ENCODE results near the gene TRIM63. TPM values are rescaled to one million over a fixed set of nuclear protein-coding genes. Genes with fewer than 3 reads are reported as not detected.

TRIM63 gene
- polyA plus RNA-seq, 1 donor from 2014 or later, result not detected

DNA sequence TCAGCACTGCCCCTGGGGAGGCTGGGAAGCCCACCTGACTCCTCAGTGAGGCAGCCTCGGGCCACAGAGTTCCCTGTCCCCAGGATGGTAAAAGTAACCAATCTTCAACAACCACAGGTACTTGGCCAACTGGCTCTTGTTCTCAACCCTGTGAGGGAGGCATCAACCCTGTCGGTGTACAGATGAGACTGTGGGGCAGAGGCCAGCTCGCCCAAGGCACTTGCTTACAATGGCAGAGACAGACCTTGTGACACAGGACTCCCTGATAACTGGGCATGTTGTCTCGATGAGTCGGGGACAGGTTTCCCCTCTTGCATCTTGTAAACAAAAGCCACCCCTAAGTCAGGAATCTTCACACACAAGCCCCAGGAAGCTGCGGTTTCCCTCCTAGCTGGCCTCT, 29.5 kb downstream of the TRIM63 start:
- Mint-ChIP-seq H3K9me3 (no peaks in the 10 kb centered on the region), H3K36me3 (no peaks in the 10 kb centered on the region), H3K27me3 (peaks cover 4% of the 10 kb centered on the region), H3K4me1 (peaks cover 0 to 6% (median 0%) of the 10 kb centered on the region in 3 donors), H3K27ac (no peak overlapping the region), H3K4me3 (peak overlapping the region in 2 of 4 donors; percentile 36 to 68)

DNA sequence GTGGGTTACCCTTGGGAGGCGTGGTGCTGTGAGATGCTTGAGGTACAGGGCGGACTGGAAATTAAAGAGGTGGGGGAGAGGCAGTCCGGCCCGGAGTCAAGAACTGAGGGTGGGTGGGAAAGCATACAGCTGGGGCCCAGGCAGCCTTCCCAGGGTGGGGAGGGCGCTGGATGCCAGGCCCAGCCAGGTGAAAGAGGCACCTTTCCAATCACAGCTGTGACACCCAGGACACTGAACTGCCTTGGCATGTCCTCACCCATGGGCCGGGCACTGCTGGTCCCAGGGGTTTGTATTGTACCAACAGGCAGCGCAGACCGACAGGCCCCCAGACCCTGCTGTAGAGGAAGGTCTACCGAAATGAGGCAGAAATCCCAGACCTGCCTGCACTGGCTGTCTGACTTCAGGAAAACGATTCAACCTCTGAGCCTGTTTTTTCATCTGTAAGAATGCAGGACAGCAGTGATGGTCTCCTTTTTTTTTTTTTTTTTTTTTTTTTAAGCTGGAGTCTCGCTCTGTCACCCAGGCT, 30.6 kb downstream of the TRIM63 start:
- Mint-ChIP-seq H3K4me1 (peaks cover 0 to 6% (median 0%) of the 10 kb centered on the region in 3 donors), H3K27me3 (peaks cover 7% of the 10 kb centered on the region), H3K27ac (no peak overlapping the region), H3K4me3 (peak overlapping the region in 1 of 4 donors; percentile 92), H3K36me3 (no peaks in the 10 kb centered on the region), H3K9me3 (no peaks in the 10 kb centered on the region)

DNA sequence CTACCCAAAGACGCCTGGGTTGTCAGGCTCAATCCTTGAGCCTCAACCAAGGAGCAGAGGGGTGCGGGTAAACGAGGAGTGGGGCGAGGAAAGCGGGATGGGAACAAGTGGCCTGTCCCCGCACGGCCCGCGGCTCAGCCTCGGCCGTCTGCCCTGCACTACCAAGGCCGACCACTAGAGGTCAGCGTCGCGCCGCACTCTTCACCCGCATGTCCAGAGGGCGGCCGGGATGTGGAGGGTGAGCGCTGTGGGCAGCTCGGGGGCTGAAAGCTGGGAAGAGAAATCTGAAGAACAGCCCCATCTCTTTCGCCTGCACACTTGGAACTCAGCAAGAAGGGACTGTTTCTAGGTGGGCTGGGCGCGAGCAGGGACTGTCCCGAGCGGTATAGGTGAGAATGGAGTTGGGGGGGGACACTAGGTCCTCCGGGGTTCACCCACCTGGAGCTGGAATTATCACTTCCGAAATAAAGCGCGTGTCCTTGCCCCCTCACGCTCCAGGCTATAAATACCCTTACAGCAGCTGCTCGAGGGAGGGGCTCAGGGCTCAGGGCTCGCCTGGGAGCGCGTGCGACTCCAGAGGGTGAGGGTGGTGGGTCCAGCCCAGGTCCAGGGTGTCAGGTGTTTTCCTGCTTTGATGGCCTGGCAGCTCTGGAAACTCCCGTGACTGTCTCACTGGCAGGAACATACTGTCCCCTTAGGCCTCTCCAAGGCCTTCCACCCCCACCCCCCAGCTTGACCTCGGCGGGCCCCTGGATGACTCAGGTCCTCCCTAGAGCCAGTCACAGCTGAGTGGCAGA, 31.3 kb downstream of the TRIM63 start:
- Mint-ChIP-seq H3K36me3 (no peaks in the 10 kb centered on the region), H3K27me3 (peaks cover 9% of the 10 kb centered on the region), H3K9me3 (no peaks in the 10 kb centered on the region), H3K4me3 (peak overlapping the region; percentile 92 to 100 (median 96)), H3K27ac (peak overlapping the region; percentile 59 to 95 (median 93)), H3K4me1 (peaks cover 0 to 6% (median 0%) of the 10 kb centered on the region in 3 donors)

DNA sequence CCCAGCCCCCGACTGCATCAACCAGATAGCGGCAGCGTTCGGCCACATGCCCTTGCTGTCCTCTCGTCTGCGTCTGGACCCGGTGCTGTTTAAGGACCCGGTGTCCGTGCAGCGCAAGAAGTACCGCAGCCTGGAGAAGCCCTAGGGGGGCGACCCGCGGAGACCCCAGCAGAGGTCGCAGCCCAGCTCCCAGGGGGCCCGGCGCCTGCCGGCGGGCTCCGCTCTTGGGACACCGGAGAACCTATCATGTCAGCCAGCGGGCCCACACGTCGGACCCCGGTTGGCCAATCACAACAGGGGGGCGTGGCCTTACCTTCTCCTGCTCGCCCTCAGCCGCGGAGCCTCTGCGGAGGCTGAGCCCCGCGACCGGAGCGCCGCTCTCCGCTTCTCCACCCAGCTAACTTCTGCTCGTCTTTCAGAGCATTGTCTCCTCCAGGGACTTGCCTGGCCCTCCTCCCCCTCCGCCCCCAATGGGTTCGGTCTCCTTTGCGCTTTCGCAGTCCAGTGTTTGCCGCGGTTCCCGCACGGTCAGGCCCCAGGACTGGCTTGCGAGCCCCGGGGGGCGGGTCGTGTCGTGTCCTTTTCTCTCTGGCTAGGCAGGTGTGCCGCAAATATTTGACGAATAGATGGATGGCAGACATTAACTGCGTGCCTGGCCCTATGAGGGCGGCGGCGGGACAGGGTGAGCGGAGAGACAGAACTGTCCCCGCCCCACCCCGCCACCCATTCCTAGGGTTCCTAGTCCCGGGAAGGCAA, 32.0 kb downstream of the TRIM63 start:
- Mint-ChIP-seq H3K27ac (peak overlapping the region; percentile 59 to 95 (median 93)), H3K4me1 (peaks cover 0 to 6% (median 0%) of the 10 kb centered on the region in 3 donors), H3K4me3 (peak overlapping the region; percentile 92 to 100 (median 96)), H3K36me3 (no peaks in the 10 kb centered on the region), H3K9me3 (no peaks in the 10 kb centered on the region), H3K27me3 (peaks cover 7% of the 10 kb centered on the region)

DNA sequence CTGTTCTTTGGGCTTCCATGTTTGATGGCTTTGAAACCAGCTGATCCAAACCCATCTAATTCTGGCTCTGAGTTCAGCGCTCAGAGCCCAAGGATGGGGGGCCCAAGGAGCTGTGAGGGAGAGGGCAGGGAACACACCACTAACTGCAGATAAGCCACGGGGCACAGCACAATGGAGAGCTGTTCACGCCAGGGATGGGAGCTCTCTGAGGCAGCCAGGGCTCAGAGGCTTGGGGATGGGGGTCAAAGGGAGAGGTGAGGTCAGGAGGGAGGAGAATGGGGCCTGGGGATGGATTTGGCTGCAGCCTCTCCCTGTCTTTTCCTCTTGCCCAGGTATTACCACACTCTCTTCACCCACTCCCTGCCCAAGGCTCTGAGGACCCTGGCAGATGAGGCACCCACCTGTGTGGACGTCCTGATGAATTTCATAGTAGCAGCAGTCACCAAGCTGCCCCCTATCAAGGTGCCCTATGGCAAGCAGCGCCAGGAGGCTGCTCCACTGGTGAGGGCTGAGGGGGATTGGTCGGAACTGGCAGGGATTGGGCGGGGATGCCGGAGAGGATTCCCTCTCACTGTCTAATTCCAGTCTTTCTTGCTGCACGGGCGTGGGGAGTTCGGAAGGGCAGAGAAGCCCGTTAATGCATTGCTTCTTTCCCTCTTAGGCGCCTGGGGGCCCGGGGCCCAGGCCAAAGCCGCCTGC, 32.8 kb downstream of the TRIM63 start:
- peak overlapping the region; percentile 92 to 100 (median 96) for H3K4me3 Mint-ChIP-seq
- no peaks in the 10 kb centered on the region for H3K9me3 Mint-ChIP-seq
- no peak overlapping the region for H3K27ac Mint-ChIP-seq
- H3K4me1 Mint-ChIP-seq, result peaks cover 0 to 6% (median 0%) of the 10 kb centered on the region in 3 donors
- H3K36me3 Mint-ChIP-seq, result no peaks in the 10 kb centered on the region
- H3K27me3 Mint-ChIP-seq, result peaks cover 7% of the 10 kb centered on the region

DNA sequence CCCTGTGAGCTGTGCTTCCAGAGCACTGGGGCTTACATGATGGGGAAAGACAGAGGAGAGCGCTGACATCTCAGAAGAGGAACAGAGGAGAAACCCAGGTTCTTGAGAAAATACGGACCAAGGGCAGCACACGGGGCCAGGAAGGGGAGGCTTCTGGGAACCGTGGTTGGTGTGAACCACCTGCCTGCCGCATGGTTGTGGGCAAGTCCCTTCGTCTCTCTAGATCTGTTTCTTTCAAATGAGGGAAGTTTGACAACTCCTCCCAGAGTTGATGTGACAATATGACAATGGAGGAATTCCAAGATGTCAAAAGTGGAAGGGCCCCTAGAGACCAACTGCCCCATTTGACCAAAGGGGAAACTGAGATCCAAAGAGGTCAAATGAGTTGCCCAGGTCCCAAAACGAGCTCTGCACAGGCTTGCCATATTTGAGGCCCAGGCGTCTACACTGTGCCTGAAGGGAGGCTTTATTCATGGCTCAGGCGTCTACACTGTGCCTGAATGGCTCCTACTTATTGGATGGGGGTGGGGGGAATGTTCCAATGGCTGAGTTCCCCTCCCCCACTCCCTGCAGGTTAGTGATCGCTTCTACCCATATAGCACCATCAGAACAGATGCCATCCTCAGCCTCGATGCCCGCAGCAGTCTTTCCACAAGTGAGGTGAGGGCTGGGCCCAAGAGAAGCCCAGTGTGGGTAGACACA, 34.6 kb downstream of the TRIM63 start:
- Mint-ChIP-seq H3K4me3 (peak overlapping the region in 1 of 4 donors; percentile 92), H3K27me3 (peaks cover 9% of the 10 kb centered on the region)

DNA sequence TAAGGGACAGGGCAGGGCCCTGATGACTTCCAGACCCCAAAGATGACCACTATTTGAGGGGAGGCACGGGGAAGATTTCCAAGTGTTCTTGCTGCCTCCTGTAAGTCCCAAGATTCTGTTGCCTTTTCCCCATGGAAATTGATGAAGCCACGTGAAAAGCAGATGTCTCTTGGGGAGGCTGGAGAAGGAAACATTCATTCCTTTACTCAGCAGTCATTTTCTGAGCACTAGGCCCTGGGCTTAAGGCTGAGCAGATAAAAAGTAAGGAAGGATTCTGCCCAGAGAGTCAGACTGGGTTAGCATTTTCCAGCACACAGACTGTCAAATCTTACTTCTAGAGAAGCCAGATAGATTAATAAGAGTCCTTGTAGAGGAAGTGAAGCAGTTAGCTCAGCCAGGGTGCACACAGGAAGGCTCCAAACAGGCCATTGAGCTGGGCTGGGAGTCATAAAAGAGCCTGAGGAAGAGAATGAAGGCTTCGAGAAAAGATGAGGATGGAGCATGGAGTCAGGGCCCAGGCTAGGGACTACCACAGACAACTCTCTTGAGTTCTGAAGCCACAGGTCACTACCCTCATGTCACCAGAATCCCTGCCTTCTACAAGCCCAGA, 35.7 kb downstream of the TRIM63 start:
- peaks cover 0 to 6% (median 0%) of the 10 kb centered on the region in 3 donors for H3K4me1 Mint-ChIP-seq
- no peak overlapping the region for H3K27ac Mint-ChIP-seq
- H3K9me3 Mint-ChIP-seq, result no peaks in the 10 kb centered on the region
- H3K4me3 Mint-ChIP-seq, result peak overlapping the region in 1 of 4 donors; percentile 92
- no peaks in the 10 kb centered on the region for H3K36me3 Mint-ChIP-seq
- peaks cover 9% of the 10 kb centered on the region for H3K27me3 Mint-ChIP-seq

More for the DNA sequence above, 34.6 kb downstream of the TRIM63 start:
- peaks cover 0 to 6% (median 0%) of the 10 kb centered on the region in 3 donors for H3K4me1 Mint-ChIP-seq
- H3K27ac Mint-ChIP-seq, result peak overlapping the region in 1 of 3 donors; percentile 6
- H3K36me3 Mint-ChIP-seq, result no peaks in the 10 kb centered on the region
- H3K9me3 Mint-ChIP-seq, result no peaks in the 10 kb centered on the region

DNA sequence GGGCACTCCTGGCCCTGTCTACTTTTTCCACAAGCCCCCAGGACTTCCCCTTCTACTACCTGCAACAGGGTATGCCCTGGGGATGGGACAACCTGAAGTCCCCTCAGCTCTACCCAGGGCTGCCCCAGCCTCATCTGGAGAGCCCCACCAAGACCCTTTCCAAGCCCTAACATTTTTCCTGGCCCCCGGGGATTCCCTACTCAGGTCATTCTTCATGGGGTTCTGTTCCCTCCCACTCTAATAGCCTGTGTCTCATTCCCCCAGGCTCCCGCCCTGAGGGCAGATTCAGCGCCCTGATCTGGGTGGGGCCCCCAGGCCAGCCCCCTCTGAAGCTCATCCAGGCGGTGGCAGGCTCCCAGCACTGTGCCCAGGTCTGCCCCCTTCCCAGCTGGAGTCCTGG, 36.2 kb downstream of the TRIM63 start:
- Mint-ChIP-seq H3K27me3 (peaks cover 9% of the 10 kb centered on the region), H3K4me1 (peaks cover 0 to 6% (median 0%) of the 10 kb centered on the region in 3 donors), H3K27ac (no peak overlapping the region), H3K36me3 (no peaks in the 10 kb centered on the region), H3K9me3 (no peaks in the 10 kb centered on the region), H3K4me3 (no peak overlapping the region)

DNA sequence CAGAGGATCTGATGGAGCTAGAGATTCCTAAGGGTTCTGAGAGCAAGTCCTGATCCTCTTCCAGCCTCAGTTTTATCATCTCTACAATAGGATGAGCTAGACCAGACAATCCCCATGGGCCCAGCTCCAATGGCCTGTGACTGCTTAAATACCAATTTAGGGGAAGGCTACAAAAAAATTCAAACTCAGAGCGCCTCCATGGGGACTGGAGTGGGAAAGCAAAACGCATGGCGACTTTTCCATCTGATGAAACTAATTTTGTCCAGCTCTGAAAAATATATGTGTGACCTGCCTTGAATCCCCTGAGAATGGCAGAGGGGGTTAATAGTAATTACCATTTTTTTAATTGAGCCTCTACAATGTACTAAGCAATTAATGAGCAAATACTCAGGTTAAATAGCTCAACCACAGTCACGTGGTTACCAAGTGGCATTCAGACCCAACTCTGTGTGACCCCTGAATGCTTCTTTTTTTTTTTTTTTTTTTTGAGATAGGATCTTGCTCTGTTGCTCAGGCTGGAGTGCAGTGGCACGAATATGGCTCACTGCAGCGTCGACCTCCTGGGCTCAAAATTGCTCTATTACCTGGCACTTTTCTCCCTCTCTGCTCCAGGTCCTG, 37.5 kb downstream of the TRIM63 start:
- Mint-ChIP-seq H3K9me3 (no peaks in the 10 kb centered on the region), H3K4me3 (no peak overlapping the region), H3K36me3 (no peaks in the 10 kb centered on the region), H3K4me1 (peaks cover 0 to 6% (median 0%) of the 10 kb centered on the region in 3 donors), H3K27ac (no peak overlapping the region), H3K27me3 (peaks cover 7% of the 10 kb centered on the region)

DNA sequence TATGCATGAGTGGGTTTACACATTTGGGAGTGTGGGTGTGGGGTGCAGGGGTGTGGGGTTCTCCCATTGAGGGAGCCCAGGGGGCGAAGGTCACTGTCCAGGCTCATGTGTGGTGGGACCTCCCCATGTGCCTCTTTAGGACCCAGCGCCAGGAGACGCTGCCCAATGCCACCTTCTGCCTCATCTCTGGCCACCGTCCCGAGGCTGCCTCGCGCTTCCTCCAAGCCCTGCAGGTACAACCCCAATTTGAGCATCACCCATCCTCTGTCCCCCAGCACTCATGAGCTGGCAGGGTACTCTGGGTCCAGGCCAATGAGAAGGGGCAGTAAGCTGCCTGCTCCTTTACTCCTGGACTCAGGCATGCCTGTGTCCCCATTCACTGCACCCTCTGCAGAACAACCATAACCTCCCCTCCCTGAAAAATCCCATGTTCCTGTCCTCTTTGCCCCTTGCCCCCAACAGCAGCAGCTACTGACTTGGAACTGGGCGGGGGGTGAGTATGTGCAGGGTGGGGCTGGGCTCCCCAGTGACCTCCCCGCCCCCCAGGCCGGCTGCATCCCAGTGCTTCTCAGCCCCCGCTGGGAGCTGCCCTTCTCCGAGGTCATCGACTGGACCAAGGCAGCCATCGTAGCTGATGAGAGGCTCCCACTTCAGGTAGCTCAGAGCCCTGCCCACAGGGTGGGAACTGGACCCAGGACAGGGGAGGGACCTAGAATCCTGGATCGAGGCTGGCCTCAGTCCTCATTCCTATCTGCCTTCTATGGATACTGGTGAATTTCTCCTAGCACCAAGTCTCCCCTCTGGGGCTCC, 38.2 kb downstream of the TRIM63 start:
- H3K4me3 Mint-ChIP-seq, result no peak overlapping the region
- H3K4me1 Mint-ChIP-seq, result no peaks in the 10 kb centered on the region
- peaks cover 7% of the 10 kb centered on the region for H3K27me3 Mint-ChIP-seq
- peak overlapping the region in 1 of 3 donors; percentile 84 for H3K27ac Mint-ChIP-seq
- H3K36me3 Mint-ChIP-seq, result no peaks in the 10 kb centered on the region
- no peaks in the 10 kb centered on the region for H3K9me3 Mint-ChIP-seq

DNA sequence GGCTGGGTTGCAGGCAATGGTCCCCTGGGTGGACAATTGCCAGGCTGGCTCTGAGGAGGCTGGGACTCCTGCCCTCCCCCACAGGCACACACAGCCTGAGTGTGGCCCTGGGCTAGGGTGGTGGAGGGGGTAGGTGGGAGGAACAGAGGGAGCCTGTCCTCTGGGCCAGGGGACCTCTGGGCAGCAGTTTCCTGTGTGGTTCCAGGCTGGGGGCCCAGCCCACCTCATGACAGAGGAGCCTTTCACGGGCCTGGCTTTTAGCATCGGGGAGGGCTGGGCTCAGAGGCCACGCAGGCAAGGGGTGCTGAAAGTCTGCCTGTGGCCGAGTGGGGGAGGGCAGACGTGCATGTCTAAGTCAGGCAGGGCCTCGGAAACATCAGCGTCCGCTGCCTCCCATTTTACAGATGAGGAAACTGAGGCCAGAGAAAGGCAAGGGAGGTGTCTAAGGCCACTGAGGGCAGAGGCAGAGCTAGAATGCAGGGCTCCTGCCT, 38.9 kb downstream of the TRIM63 start:
- Mint-ChIP-seq H3K36me3 (no peaks in the 10 kb centered on the region), H3K27me3 (peaks cover 7% of the 10 kb centered on the region), H3K9me3 (no peaks in the 10 kb centered on the region), H3K4me1 (no peaks in the 10 kb centered on the region), H3K27ac (no peak overlapping the region), H3K4me3 (no peak overlapping the region)

DNA sequence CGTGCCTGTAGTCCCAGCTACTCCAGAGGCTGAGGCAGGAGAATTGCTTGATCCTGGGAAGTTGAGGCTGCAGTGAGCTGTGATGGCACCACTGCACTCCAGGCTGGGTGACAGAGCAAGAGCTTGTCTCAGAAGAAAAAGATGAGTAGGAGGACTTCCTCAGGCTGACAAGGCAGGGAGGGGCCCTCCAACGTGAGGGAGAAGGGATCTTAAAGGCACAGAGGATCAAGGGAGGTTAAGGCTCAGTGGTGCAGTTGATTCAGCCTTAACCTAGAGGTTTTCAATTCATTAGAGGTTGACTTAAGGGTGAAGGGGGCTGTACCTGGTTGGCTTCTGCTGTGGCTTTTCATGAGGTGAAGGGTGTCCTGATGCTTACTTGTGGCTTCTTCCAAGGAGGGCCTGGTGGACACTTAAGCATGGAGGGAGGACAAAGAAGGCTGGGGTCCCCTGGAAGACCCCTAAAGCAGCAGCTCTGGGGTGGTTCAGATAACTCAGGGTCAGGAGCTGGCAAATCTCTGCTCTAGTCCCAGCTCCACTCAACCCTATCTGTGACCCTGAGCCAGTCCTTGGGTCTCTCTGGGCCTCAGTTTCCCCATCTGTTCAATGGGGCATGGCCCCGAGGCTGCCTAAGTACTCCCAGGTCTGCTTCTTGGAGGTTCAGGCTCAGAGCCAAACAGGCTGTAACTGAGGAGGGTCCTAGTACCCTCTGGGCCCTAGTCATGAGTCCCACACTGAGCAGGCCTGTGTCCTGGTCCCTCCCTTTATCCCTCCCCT, 39.5 kb downstream of the TRIM63 start:
- Mint-ChIP-seq H3K36me3 (no peaks in the 10 kb centered on the region), H3K27me3 (peaks cover 7% of the 10 kb centered on the region), H3K27ac (no peak overlapping the region), H3K4me1 (no peaks in the 10 kb centered on the region), H3K9me3 (no peaks in the 10 kb centered on the region), H3K4me3 (no peak overlapping the region)
